ENCODE measurements around the gene SCUBE3. TPM values are rescaled to one million over a fixed set of nuclear protein-coding genes. Genes with fewer than 3 reads are reported as not detected.

The SCUBE3 gene
- total and polyA plus RNA-seq, 2 of the 13 experiments (the other 11 are each of a cell fraction or from before 2014, with no cell fraction given), result not detected

GRCh38 chr6:35259194-35259947 lies 45.6 kb downstream of the SCUBE3 start, which contains the start of gene ZNF76:
Gene ZNF76 (plus strand): TSS chr6:35259735. CDS start chr6:35281152, 21,417 bp downstream.
- H3K27ac ChIP-seq (ENCODE audit: extremely low read length, insufficient read depth, low read length), result peak within 1 kb of the TSS; percentile 93
- peak within 1 kb of the TSS; percentile 69 to 97 (median 77) for H3K4me3 ChIP-seq (replicated peaks in 1 of 3; ENCODE audit: insufficient read depth in 1 of 3, low read depth in 2 of 3, low read length in 3 of 3)
- peaks cover 9% of the 10 kb centered on the region for H3K79me2 ChIP-seq (ENCODE audit: insufficient read depth, low read length)
- H3K4me2 ChIP-seq (ENCODE audit: low read depth, low read length), result peak within 1 kb of the TSS; percentile 94
- peak within 1 kb of the TSS; percentile 37 for H2AFZ ChIP-seq (ENCODE audit: low read length)
- H3K36me3 ChIP-seq (replicated peaks in 1 of 2; ENCODE audit: control insufficient read depth in 1 of 2, insufficient read depth in 2 of 2, low read length in 2 of 2), result no peaks in the 10 kb centered on the region
- no peaks in the 10 kb centered on the region for H4K20me1 ChIP-seq (ENCODE audit: insufficient read depth, low read length)
- intact Hi-C loops (cut with micrococcal nuclease; ENCODE audit: unreplicated experiment) (no loop called here), in situ Hi-C loops (cut with HindIII; ENCODE audit: extremely low pct_ligation_motif_present, low pct_unique_long_range_greater_than_20kb) (no loop called here)
- POLR2A ChIA-PET, result interaction anchor here (0.5 to 1.7 kb wide), 26 partner anchors 9 to 1271 kb away, joined by 3 to 18 read pairs (median 4); partner anchors contain the start of genes ANKS1A, PPARD, TAF11 and TEAD3
- FAIRE-seq (peak; percentile 60), ATAC-seq (peak; percentile 90), DNase-seq (ENCODE audit: low spot score) (peak; percentile 96)
- peaks cover 51% of the 10 kb centered on the region for H3K4me1 ChIP-seq (ENCODE audit: insufficient read depth, low read length)
- CTCF ChIA-PET (ENCODE audit: low intra/inter-chr PET ratio, low total read pairs), result no interaction called here
- H3K9me3 ChIP-seq (ENCODE audit: low read length), result no peaks in the 10 kb centered on the region
- H3K9ac ChIP-seq (ENCODE audit: insufficient read depth, low read depth, low read length), result peak within 1 kb of the TSS; percentile 97
- BruUV-seq (replicated peaks), result no TSS peak
- under 1% methylated on average over 38 of the region's 82 CpGs for WGBS (ENCODE audit: low lambda C conversion rate)
- H3K27me3 ChIP-seq (ENCODE audit: control insufficient read depth in 1 of 2, insufficient read depth in 2 of 2, low read length in 2 of 2), result no peaks in the 10 kb centered on the region; a peak in 1 of 5 replicates
- no peak; the same call in 1 of the 2 replicates for TF ChIP-seq KDM5A (IDR thresholded peaks at IDR 0.05; ENCODE audit: borderline replicate concordance, low read length)
- peak; percentile 95 for TF ChIP-seq RXRA (CRISPR knock-in tag; IDR thresholded peaks at IDR 0.05)
- TF ChIP-seq SNAPC4 (CRISPR knock-in tag; IDR thresholded peaks at IDR 0.05), result no peak
- TF ChIP-seq CEBPZ (IDR thresholded peaks at IDR 0.05; ENCODE audit: low read length), result no peak
- no peak for TF ChIP-seq POLR2AphosphoS2 (IDR thresholded peaks at IDR 0.05; ENCODE audit: low read depth, low read length)
- peak; percentile 82 for TF ChIP-seq BRD4 (CRISPR knock-in tag; IDR thresholded peaks at IDR 0.05)
- TF ChIP-seq PHF8 (CRISPR knock-in tag; IDR thresholded peaks at IDR 0.05), result peak; percentile 94
- TF ChIP-seq KDM2A (CRISPR knock-in tag; IDR thresholded peaks at IDR 0.05; ENCODE audit: borderline replicate concordance, low read depth), result peak; percentile 98
- TF ChIP-seq ZMAT5 (CRISPR knock-in tag; IDR thresholded peaks at IDR 0.05; ENCODE audit: borderline replicate concordance, low read depth), result no peak
- peak; percentile 89 for TF ChIP-seq ZNF441 (CRISPR knock-in tag; IDR thresholded peaks at IDR 0.05; ENCODE audit: borderline replicate concordance)
- TF ChIP-seq HDAC1 (CRISPR knock-in tag; IDR thresholded peaks at IDR 0.05), result peak; percentile 94
- TF ChIP-seq ZSCAN22 (CRISPR knock-in tag; IDR thresholded peaks at IDR 0.05), result peak; percentile 86; the same call in 1 of the 2 replicates
- peak; percentile 90; the same call in 1 of the 2 replicates for TF ChIP-seq ZNF580 (CRISPR knock-in tag; IDR thresholded peaks at IDR 0.05; ENCODE audit: borderline replicate concordance, low read depth)
